NOMO-1 treated with DMSO at 0.1 percent for 48 hours (cell line): ENCODE results near the gene TBC1D5.
A peak's percentile ranks its signal among the peaks of the same experiment; 100 is the strongest.
"Not testable (repeated sequence)": the region's sequence is repeated elsewhere in the genome, so short reads cannot be mapped to it uniquely, and the experiment has no call there.

Experiments used
- DNase-seq: peaks from one replicate; lab custom pipeline; 2025; ENCODE audit not compliant: unreplicated experiment; lab: John Stamatoyannopoulos, UW

The TBC1D5 gene

DNA sequence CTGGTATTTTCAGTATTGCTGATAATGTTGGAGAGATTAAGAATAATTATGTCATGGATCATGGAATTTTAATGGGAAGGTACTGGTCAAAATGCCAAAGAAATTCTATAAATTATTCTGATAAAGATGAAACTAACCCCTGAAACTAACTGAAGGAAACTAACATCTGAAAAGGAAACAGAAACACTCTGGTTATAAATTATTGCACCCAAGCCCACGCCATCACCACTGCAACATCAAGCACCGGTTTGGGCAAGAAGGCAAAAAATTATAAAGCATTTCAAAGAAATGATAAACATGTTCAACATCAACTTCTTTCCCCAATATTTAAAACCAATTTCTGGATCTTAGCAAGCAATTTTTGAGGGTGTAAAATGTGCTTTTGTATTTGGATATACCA is 372.5 kb downstream of the TBC1D5 start:
- DNase-seq = no peak

DNA sequence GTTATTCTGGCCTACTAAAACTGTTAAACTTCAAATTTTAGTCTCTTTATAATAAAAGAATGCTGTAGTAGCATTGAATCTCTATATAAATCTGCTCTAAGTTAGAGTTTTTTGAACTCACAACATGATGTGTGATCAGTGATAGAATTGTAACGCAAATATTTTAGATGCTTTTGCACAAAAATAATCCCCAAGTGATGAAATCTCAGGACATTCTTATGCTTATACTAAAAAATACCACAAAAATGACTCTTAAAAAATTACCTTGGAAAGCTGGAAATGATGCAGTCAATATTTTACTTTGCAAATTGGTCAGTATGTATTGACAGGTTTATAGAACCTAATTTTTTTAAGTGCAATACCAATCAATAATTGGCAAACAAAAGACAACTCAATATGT is 375.3 kb downstream of the TBC1D5 start:
- no peak for DNase-seq

DNA sequence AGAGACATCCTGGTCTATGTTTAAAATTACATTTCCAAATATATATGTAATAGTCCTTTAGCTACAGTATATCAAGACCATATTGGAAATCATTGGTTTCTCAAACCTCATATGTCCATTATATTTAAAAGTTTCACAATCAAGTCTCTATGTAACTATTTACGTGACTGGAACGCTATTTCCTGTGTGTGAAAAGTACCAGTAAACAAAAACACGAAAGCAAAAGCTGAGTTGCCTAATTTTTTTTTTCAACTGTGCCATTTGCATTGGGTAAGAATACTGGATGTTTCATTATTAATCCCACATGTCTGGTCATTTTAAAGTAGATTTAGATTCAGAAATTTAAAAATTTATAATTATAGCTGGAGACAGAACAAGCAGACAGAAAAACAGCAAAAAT is 381.4 kb downstream of the TBC1D5 start:
- DNase-seq = no peak

DNA sequence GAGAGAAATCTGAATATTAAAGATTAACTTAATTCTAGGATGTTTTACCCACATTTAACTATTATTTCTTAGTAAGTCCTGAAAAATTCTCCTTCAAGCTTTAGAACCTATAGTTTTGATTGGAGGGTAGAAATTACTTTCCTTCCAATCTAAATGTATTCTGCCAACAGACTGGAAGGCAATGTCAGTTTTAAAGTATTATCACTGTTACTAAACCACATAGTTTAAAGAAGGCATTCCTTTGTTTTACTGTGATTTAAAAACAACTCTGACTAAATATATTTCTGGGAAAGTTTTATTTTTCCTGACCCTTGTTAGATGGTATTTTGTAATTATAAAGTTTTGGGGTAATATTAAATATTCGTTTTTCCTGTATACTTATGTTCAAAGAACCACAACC is 382.5 kb downstream of the TBC1D5 start:
- no peak for DNase-seq

DNA sequence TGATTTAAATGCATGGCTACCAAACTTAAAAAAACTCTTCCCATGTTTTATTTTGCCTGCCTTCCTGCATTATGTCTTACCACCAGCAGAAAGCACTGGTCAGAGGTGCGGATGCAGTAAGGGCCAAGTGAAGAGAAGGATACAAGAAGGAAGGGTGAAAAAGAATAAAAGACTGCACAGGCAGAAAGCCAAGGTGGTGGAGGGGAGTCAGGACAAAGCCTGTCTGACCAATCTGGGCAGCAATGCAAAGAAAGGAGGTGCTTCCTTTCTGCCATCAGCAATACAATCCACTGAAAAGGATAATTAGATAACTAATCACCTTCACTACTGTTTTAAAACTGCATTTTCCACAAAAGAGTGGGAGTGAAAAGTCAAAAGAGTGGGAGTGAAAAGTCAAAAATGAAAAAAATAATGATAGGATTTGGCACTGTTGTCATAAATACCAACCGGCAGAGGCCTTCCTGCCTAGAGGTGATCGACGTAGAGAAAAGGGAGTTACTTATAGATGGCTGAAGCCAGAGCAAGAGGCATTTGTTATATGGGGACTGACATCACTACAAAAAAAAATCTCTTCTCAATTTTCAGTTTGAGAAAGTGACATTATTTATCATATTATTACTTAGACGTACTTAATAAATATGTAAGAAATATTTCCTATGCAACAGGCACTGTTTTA is 385.3 kb downstream of the TBC1D5 start:
- no peak for DNase-seq

- DNase-seq = no peak
Measured at GRCh38 chr3:17356585-17356984, 385.8 kb downstream of the TBC1D5 start.

DNA sequence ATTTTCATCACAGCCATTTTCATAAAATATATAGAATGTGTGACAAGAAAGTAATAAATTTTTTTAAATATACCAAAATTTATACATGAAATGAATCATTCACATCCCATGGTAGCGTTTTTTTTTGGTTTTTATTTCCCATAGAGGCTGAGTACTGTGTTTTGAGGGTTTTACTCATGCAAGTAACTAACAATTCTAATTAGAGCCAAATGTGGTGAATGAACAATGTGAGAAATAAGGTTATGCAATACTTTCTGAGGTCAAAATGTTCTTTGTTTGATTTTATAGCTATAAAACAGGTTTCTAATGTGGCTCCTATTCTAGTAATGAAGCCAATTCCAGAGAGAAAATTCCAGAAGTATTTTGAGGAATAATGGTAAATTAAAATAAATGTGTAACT is 386.8 kb downstream of the TBC1D5 start:
- no peak for DNase-seq

DNA sequence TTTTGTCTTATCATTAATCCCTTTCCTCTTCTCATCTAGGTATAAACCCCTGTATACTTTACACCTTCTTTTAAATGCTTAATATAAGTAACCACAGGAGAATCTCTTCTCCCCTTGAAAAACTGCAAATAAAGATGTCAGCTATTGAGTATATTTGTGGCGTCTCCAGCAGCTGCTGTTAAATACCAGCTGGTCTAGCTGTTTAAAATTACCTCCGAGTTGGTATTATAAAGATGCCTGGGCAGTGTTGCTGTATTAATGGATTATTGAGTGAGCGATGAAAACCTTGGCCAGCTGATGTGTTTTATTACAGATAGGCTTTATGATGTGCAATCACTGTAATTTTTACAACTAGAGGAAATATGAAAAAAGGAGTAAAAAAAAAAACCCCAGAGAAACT is 388.1 kb downstream of the TBC1D5 start:
- no peak for DNase-seq

DNA sequence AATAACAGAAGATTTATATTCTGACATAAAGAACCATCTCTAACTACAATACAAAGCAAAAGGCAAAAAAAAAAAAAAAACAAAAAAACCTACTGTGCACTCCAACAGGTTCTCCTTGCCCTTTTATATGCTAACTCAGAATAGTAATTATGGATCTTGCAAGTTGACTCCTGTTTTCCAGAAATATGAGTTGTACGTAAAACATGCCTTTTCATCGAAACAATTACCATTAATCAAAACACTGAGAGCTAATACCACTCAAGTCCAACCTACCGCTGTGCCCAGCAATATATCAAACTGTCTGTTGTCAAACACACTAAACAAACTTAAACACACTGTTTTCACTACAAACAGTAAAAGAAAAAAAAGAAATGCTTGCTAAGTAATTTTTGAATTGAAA is 389.8 kb downstream of the TBC1D5 start:
- DNase-seq = no peak

DNA sequence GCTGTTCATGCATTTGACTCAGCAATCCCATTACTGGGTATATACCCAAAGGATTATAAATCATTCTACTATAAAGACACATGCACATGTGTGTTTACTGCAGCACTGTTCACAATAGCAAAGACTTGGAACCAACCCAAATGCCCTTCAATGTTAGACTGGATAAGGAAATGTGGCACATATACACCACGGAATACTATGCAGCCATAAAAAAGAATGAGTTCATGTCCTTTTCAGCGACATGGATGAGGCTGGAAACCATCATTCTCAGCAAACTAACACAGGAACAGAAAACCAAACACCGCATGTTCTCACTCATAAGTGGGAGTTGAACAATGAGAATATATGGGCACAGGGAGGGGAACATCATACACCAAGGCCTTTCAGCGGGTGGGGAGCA is 391.2 kb downstream of the TBC1D5 start:
- DNase-seq = not testable (repeated sequence)

DNA sequence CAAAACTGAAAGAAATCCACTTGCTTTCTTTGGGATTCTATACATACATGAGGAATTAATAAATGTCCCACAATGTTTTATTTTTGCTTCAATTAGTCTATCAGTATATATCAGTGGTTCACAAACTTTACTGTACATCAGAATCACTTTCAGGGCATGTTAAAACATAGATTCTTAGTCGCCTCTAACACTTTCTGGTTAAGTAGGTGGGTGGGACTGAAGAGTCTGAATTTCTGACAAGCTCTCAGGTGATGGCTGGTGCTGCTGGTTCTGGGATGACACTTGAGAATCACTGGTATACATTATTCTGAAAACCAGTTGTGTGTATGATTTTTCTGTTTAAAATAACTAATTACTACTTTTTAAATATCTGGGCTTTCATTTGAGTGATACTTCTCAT is 393.3 kb downstream of the TBC1D5 start:
- no peak for DNase-seq

- peak; percentile 1 for DNase-seq
Measured at GRCh38 chr3:17342119-17342518, 400.3 kb downstream of the TBC1D5 start.

GRCh38 chr3:17340693-17341092 is 401.7 kb downstream of the TBC1D5 start:
- DNase-seq = no peak

GRCh38 chr3:17340261-17340660 is 402.2 kb downstream of the TBC1D5 start:
- no peak for DNase-seq

DNA sequence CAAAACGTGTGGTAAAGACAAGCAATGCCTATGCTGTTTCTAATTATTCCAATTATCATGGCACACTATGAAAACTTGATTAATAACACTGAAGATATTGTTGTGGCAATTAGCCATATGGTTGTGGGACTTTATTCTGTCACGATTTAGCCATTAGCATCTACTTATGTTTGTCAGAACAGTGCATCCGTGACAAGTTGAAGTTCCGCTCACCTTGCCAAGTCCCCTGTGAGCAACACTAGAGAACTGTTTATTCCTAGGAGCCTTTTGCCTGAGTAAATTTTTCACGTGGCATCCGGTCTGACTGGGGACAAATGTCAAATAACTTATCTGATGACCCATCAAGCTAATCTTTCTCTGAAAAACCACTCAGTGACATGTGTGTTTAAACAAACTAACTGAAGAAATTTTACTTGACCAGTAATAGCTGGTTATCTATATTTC is 403.3 kb downstream of the TBC1D5 start:
- no peak for DNase-seq

DNA sequence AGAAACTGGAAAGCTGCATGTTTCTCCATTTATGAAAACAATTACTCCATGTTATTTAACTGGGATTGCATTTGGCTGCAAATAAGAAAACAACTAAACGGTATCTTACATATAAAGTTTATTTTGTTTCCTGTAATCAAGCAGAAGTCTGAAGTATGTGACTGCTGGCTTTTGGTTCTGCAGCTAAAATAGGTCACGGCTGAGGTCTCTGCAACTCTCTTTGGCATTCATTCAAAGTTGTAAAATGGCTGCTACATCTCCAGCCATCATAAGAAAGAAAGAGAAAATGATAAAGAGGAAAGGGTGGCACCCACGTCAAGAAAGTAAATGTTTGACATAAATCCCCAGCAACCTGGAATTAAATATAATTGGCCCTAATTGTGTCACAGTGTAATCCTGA is 406.1 kb downstream of the TBC1D5 start:
- no peak for DNase-seq

DNA sequence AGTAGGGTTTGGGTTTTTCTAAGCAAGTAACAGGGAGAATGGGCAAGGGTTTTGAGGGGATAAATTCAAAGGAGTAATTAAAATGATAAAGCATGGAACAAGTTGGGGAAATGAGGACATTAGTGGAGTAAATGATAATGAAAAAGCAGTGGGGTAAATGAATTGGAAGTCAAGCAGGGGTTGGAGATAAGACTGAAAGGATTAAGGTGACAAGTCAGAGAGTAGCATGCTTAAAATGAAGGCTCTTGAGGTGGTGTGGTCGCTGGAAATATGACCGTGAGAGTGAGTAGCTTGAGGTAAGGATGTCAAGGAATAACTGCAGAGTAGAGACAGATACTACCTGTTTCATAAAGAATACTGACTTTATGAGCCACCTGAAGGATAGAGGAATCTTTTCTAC is 408.5 kb downstream of the TBC1D5 start:
- DNase-seq = no peak

DNA sequence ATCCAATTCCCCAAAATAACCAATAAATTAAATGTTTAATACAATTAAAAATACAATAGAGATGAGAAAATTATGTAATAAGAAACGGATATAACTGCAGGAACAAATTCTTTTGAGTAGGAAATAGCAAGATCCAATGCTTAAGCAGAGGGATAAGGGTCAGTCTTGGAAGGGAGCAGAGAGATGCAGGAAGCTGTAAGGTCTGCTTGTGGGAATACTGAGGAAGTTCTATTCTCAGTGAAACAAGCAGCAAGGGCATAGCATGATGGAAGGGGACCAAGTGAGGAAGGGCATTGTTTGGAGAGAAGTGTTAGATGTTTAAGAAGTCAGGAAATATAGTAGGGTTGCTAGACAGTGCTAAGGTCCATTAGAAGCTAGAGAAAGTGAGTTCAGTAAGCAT is 409.0 kb downstream of the TBC1D5 start:
- no peak for DNase-seq

- no peak for DNase-seq
Measured at GRCh38 chr3:17330660-17331059, 411.8 kb downstream of the TBC1D5 start.

GRCh38 chr3:17329927-17330326 is 412.5 kb downstream of the TBC1D5 start:
- DNase-seq = peak; percentile 72

DNA sequence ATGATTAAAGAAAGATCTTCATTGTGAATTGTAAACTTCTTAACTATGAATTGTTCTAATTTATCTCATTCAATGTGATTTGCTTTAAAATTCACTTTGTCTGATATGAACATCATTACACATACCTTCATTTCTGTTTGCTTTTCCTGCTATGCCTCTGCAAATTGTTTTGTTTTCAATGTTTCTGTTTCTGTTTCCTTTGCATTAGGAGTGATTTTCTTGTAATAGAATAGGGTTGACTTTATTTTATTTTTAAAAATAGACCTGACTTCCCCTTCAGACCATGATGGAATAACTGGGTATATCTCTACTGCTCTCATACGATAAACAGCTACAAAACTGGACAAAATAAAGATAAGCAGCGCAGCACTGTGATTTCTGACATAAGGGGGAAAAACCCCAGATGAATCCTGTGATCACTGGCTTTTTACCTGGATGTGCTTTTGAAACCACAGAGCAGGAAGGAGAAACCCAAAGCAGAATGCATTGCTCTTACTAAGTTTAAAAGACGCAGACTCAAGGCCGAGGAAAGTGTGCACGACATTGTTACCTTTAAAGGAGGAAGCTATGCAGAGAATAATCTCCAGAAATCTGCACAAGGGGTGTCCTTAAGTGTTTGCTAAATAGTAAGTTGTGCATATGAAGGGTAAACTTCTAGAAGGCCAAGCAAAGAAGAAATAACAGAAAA is 420.2 kb downstream of the TBC1D5 start:
- no peak for DNase-seq

GRCh38 chr3:17320266-17320665 is 422.2 kb downstream of the TBC1D5 start:
- DNase-seq = no peak

GRCh38 chr3:17315897-17316296 is 426.5 kb downstream of the TBC1D5 start:
- DNase-seq = no peak
